Smooth muscle cell (in vitro differentiated cells): ENCODE data around the gene SLC25A48. TPM values are rescaled to one million over a fixed set of nuclear protein-coding genes. Genes with fewer than 3 reads are reported as not detected.

Experiments
- DNase-seq: peaks from one replicate; lab custom pipeline; 2025; ENCODE audit not compliant: unreplicated experiment; lab: John Stamatoyannopoulos, UW
- H2AFZ ChIP-seq: fragments of 200-600 bp; sonication (generic); 2 replicates; pipeline ENCODE4 v1.6.0; 2016; ENCODE audit warnings: antibody characterized with exemption, low read depth, mild to moderate bottlenecking
- H3F3A ChIP-seq: fragments of 200-600 bp; sonication (generic); 2 replicates; pipeline ENCODE4 v1.6.0; 2017; ENCODE audit warnings: antibody characterized with exemption, low read depth
- H3K27ac ChIP-seq: fragments of 200-600 bp; sonication (generic); 2 replicates; pipeline ENCODE4 v1.5.1; 2016; ENCODE audit warnings: low read depth, mild to moderate bottlenecking
- H3K27me3 ChIP-seq: fragments of 200-600 bp; sonication (generic); 2 replicates; pipeline ENCODE4 v1.6.1; 2016; ENCODE audit warnings: low read depth, mild to moderate bottlenecking
- H3K36me3 ChIP-seq: fragments of 200-600 bp; sonication (generic); 2 replicates; pipeline ENCODE4 v1.5.1; 2016; ENCODE audit warnings: low read depth
- H3K4me1 ChIP-seq: fragments of 200-600 bp; sonication (generic); 2 replicates; pipeline ENCODE4 v1.5.1; 2016; ENCODE audit warnings: low read depth
- H3K4me2 ChIP-seq: fragments of 200-600 bp; sonication (generic); 2 replicates; pipeline ENCODE4 v1.6.0; 2016; ENCODE audit warnings: mild to moderate bottlenecking
- H3K4me3 ChIP-seq: fragments of 200-600 bp; sonication (generic); 2 replicates; pipeline ENCODE4 v1.5.1; 2016; ENCODE audit warnings: mild to moderate bottlenecking
- H3K79me2 ChIP-seq: fragments of 200-600 bp; sonication (generic); 2 replicates; pipeline ENCODE4 v1.6.0; 2016; ENCODE audit warnings: low read depth, mild to moderate bottlenecking
- H3K9ac ChIP-seq: fragments of 200-600 bp; sonication (generic); 2 replicates; pipeline ENCODE4 v1.6.0; 2016; ENCODE audit warnings: low read depth
- H3K9me3 ChIP-seq: fragments of 200-600 bp; sonication (generic); replicated peaks from 2 replicates; pipeline ENCODE4 v1.5.1; 2016; ENCODE audit warnings: low read depth
- H4K20me1 ChIP-seq: fragments of 200-600 bp; sonication (generic); 2 replicates; pipeline ENCODE4 v1.6.0; 2016; ENCODE audit warnings: low read depth
- CTCF ChIP-seq: fragments of 200-600 bp; sonication (generic); IDR thresholded peaks from 2 replicates; pipeline ENCODE4 v1.5.1; 2017; ENCODE audit warnings: borderline replicate concordance, mild to moderate bottlenecking, antibody characterized with exemption; ENCODE audit not compliant: insufficient read depth, poor library complexity, severe bottlenecking
- WGBS: methylation state at CpG from one replicate; pipeline ENCODE4 v1.1.7; 2016; ENCODE audit warnings: low lambda C conversion rate; 5-methylcytosine and 5-hydroxymethylcytosine counted together
- polyA plus RNA-seq: library from polyadenylated mRNA; unstranded; fragments of >200 nt; fragmentation: Nextera tagmentation; extraction: Ambion mirVana; gene quantifications from 2 replicates; pipeline ENCODE4 v1.2.1, GENCODE V29; 2016
- total RNA-seq: library from RNA; depleted of rRNA; stranded (reverse); fragments of >200 nt; gene quantifications from 2 replicates; pipeline ENCODE4 v1.2.3, GENCODE V29; 2014

The SLC25A48 gene
- total and polyA plus RNA-seq, 2 experiments from 2014 or later = 0.85 to 4.0 TPM

- DNase-seq = no peak
- Histone ChIP-seq H2AFZ (no peak overlapping the region), H3K9me3 (no peaks in the 10 kb centered on the region), H3K27ac (no peak overlapping the region), H3K4me1 (no peaks in the 10 kb centered on the region), H3K4me3 (no peak overlapping the region), H3K79me2 (no peaks in the 10 kb centered on the region), H3K4me2 (no peak overlapping the region), H3K36me3 (no peaks in the 10 kb centered on the region), H3K27me3 (peaks cover 43% of the 10 kb centered on the region), H3K9ac (no peak overlapping the region), H4K20me1 (no peaks in the 10 kb centered on the region), H3F3A (peaks cover 5% of the 10 kb centered on the region)
- WGBS = 79% methylated on average over 3 of the region's 3 CpGs
- no peak for TF ChIP-seq CTCF
Observed at GRCh38 chr5:135885031-135885430, 50.6 kb downstream of the SLC25A48 start.

GRCh38 chr5:135886136-135886535, 51.7 kb downstream of the SLC25A48 start:
- Histone ChIP-seq H3K4me3 (no peak overlapping the region), H3K9me3 (no peaks in the 10 kb centered on the region)
- 58% methylated on average over 4 of the region's 4 CpGs for WGBS

GRCh38 chr5:135887447-135887864, 53.0 kb downstream of the SLC25A48 start:
- WGBS = 9% methylated on average over 8 of the region's 8 CpGs
- Histone ChIP-seq H3K4me2 (peak overlapping the region; percentile 73), H3K36me3 (no peaks in the 10 kb centered on the region), H3K79me2 (no peaks in the 10 kb centered on the region), H3K4me1 (no peaks in the 10 kb centered on the region), H2AFZ (no peak overlapping the region), H3K4me3 (no peak overlapping the region), H3K27me3 (peaks cover 37% of the 10 kb centered on the region), H4K20me1 (no peaks in the 10 kb centered on the region), H3K9me3 (no peaks in the 10 kb centered on the region), H3F3A (peaks cover 5% of the 10 kb centered on the region), H3K27ac (no peak overlapping the region), H3K9ac (no peak overlapping the region)
- TF ChIP-seq CTCF = peak; percentile 86
- peak; percentile 11 for DNase-seq

More at GRCh38 chr5:135886136-135886535, 51.7 kb downstream of the SLC25A48 start:
- no peak overlapping the region for H2AFZ ChIP-seq
- H3K4me1 ChIP-seq = no peaks in the 10 kb centered on the region
- H4K20me1 ChIP-seq = no peaks in the 10 kb centered on the region
- no peak for TF ChIP-seq CTCF
- peaks cover 5% of the 10 kb centered on the region for H3F3A ChIP-seq
- H3K79me2 ChIP-seq = no peaks in the 10 kb centered on the region
- peaks cover 43% of the 10 kb centered on the region for H3K27me3 ChIP-seq
- no peak overlapping the region for H3K4me2 ChIP-seq
- DNase-seq = no peak
- no peaks in the 10 kb centered on the region for H3K36me3 ChIP-seq
- no peak overlapping the region for H3K9ac ChIP-seq
- H3K27ac ChIP-seq = no peak overlapping the region

GRCh38 chr5:135887881-135888614, 53.6 kb downstream of the SLC25A48 start:
- Histone ChIP-seq H3K4me2 (peak overlapping the region; percentile 73), H3K27me3 (peaks cover 31% of the 10 kb centered on the region), H4K20me1 (no peaks in the 10 kb centered on the region), H3F3A (peaks cover 5% of the 10 kb centered on the region), H3K27ac (no peak overlapping the region), H3K79me2 (no peaks in the 10 kb centered on the region), H3K36me3 (no peaks in the 10 kb centered on the region), H3K9me3 (no peaks in the 10 kb centered on the region), H3K4me3 (no peak overlapping the region), H3K4me1 (no peaks in the 10 kb centered on the region), H2AFZ (no peak overlapping the region), H3K9ac (no peak overlapping the region)
- DNase-seq = peak; percentile 15
- TF ChIP-seq CTCF = no peak
- 39% methylated on average over 13 of the region's 13 CpGs for WGBS
